Measurements from ENCODE around the gene GPR132.
"Not testable (repeated sequence)": the region's sequence is repeated elsewhere in the genome, so short reads cannot be mapped to it uniquely, and the experiment has no call there.

Gene GPR132

DNA sequence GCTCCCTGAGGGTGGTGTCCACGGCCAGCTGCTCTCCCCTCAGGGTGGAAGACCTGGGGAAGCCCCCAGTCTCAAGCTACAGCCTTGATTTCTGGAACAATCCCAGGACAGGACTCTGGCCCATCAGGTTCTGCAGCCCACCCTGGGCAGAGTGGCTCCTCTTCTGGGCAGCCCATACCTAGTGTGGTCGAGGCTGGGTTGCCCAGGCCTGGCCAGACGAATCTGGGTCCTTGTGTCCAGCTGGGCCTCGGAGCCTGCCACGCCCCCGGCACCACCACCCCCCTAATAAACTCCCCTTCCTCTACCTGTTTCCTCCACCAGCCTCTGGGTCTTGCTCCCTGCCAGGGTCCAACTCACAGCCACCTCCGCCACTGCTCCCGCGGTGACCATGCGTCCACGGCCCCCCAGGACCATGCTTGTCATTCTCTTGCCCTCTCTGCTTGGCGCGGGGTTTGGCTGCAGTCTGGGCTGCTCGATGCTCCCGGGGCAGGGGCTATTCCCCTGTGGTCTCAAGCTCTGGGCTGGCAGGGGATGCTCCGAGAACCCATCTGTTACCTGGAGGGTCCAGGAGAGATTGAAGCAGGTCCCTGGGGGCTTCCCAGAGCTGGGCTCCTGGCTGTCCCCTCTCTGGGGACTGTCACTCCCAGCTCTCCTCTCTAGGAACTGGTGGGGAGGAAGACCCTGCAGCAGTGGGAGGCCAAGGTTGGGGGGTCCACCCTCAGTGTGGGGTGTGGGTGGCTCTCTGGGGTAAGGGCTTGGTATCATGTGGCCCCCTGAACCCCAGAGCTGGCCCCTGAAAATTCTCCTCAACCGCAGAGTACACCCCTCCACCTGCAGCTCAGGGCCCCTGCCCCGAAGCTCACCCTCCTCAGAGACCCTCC is 8.7 kb upstream of the GPR132 start:
- DNase-seq, result no peak

DNA sequence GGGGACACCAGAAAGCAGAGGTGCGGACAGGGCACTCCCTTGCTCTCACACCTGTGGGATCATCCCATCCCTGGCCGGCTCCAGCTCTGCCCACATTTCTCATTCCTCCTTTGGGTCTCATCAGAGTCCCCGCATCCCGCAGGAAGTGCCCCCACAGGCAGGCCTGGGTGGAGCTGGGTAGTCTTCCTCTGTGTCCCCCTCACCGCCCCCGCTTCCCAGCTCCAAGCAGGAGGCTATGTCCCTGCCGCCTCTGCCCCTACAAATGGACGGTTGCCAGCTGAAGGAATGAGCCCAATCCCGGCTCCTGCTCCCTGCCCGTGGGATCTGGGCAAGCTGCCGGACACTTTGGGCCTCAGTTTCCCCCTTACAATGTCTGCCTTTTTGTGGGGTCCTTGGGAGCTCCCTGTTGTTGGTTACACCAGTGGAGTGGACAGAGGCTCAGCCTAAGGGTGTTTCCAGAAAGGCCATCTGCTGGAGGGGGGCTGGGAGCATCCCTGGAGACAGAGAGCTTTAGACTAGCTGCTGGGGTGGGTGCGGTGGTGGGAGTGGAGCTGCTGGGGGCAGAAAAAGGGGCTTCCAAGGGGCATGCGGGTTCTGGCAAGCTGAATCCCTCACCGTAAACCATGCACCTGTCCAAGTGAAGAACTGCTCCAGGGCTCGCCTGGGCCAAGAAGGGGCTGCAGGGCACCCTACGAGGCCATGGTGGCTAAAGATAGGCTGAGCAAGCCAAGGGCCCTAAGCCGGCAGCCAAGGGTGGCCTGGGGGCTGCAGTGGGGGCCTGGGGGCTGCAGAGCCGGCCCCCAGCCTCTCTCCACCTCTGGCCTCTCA is 7.9 kb upstream of the GPR132 start:
- no peak for DNase-seq

DNA sequence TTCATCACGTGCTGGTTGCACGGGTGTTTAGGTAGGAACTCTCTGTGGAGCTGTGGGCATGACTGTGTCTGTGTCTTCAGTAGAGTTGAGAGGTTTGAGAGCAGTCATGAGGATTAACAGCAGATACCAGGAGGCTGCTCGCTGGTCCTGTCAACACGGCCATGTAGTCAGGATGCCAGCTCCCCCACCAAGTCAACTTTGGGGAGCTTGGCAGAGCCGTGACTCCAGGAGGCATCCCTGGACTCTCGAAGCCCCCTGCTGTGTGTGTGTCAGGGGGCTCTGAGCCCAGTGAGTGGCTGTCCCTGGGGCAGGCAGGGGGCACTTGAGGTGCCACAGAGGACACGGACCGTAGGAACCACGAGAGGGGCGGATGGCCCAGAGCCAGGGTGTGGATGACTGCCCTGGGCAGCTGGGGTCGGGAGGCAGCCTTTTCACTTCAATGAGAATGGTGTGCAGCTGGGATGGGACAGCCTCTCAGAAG is 7.2 kb upstream of the GPR132 start:
- no peak for DNase-seq

DNA sequence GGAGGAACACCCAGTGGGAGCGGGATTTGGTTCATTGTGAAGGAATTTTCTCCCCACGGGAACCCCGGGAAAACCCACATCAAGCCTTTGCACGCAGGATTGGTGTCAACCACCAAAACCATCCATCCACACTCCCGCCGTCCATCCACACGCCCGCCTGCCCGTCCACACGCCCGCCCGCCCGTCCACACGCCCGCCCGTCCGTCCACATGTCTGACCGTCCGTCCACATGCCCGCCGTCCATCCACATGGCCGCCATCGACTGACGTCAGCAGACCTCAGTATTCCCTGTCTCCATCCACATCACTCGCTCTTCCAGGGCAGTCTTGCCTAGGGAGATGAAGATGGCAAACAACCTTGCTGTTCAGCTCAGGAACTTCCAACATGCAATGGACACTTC is 6.7 kb upstream of the GPR132 start:
- DNase-seq, result no peak

DNA sequence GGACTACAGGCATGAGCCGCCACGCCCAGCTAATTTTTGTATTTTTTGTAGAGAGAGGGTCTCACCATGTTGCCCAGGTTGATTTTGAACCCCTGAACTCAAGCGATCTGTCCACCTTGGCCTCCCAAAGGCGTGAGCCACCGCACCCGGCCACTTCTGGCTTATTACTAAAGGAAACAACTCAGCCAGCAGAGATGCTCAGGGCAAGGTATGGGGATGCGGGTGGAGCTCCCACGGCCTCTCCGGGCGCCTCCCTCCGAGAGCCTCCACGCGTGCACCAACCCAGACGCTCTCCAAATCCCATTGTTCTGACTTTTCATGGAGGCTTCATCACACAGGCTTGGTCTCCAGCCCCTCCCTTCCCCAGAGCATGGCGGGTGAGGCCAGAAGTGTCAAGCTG is 6.1 kb upstream of the GPR132 start:
- DNase-seq, result no peak

DNA sequence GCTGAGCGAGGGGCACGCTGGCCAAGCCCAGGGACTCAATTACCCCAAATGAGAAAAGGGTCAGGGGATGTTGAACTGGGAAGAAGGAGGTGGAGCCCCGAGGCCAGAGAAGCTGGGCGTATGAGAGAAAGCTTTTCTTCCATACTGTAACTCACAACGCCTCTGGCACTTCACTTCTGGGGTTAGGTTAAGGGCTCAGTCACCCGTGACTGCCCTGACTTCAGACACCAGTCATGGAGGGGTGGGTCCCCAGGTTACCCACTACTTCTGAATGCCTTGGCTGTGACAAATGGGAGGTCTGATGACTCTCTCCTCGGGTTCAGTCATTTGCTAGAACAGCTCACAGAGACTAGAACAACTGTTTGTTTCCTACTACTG is 5.5 kb upstream of the GPR132 start:
- DNase-seq, result no peak

DNA sequence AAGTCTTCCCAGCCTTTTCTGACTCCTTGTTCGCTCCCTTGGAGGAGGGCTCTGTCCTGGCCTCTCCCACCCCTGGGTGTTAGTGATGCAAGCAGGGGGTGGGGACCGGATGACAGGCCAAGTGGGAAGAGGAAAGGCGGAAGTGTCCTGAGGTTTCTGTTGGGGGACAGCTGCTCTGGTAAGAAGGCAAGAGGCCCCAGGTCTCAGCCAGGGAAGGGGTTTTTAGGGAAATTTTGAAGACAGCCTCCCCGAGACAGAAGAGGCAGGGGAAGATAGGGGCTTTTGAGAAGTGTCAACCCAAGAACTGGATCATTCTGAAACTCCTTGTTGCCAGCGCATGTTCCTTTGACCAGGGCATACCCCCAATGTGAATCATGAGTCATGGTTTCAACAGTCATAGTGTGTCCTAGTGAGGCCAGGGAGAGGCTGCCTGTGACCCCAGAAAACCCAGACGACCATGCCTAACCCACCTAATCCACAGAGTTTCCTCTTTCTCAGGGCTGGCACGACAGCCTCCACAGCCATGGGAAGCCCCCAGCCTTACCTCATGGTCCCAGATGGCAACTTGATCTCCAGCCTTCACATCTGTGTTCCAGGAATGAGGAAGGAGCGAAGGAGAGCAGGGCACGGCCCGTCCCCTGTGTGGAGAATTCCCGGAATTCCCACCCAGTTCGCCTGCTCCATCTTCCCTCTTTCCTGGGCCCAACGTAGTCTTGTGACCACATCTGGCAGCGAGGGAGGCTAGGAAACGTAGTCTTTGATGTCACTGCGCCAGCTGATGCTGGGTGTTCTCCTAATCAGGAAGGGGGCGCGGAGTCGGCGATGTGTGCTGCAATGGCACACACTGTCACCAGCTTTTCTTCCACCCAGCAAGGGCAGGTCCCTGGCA is 4.9 kb upstream of the GPR132 start:
- DNase-seq, result no peak

DNA sequence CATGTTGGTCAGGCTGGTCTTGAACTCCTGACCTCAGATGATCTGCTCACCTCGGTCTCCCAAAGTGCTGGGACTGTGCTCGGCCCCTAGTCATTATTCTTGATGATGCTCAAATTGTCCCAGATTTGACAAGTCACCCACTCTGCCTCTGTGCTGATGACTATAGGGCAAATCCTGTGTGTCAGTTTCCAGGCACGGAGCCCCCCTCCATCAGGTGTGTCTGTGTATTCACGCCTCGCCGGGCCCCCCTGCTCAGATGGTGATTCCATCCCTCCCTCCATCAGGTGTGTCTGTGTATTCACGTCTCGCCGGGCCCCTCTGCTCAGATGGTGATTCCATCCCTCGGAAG is 4.3 kb upstream of the GPR132 start:
- DNase-seq, result no peak

DNA sequence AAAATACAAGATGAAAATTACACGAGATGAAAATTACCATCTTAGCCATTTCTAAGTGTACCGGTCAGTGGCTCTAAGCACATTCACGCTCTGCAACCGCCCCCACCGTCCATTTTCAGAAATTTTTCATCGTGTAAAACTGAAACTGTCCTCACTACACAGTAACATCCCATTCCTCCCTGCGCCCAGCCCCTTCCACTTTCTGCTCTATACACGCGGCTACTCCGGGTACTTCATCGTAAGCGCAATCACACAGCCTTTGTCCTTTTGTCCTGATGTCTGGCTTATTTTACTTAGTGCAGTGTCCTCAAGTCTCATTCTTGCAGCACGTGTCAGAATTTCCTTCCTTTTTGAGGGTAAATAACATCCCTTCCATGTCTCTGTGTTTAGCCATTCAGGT is 3.6 kb upstream of the GPR132 start:
- DNase-seq, result no peak

DNA sequence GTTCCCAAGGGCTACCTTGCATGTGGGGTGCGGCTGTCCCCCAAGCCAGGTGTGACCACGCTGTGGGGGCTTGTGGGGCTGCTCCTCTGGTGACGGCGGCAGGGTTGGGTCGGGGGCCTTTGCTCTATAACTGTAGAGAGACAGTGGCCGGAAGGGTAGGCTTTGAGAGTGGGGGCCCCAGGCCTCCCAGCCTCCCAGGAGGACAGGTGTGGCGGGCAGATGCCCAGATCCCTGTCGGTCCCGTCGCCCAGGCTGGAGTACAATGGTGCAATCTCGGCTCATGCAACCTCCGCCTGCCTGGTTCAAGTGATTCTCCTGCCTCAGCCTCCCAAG is 2.7 kb upstream of the GPR132 start:
- no peak for DNase-seq

DNA sequence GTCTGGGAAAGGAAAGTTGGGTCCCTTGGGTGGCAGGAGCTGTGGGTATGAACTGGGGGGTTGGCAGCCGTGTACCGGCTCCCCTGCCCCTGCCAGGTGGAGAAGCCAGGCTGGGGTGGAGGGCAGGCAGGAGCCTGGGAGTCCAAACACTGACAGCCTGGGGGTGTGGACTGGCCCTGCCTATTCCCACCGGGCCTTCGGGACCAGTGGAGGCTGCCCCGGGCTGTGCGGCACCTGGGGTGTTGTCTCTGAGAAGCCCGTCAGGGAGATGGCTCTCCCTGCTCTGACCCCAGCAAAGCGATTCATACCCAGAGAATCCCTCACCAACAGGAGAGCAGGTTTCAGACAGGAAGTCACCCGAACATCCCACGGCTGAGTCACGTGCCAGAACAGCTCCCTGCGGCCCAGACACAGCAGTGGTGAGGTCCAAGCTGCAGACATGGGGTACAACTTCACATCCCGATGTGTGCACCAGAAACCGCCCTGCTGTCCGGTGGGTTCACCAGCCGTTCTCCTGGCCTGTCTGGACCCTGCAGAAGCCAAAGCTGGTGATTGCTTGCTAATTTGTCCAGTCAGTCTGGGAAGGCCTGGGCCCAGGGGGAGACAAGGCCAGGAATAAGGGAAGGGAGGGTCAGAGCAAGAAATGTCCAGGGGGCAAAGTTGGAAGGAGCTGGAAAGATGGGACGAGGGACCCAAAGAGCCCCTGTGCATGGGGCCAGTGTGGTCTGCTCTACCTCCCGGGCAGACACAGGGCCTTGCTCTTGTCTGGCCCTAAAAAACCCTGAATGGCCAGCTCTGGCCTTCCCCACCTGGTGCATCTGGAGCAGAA is 2.1 kb upstream of the GPR132 start:
- DNase-seq, result no peak

DNA sequence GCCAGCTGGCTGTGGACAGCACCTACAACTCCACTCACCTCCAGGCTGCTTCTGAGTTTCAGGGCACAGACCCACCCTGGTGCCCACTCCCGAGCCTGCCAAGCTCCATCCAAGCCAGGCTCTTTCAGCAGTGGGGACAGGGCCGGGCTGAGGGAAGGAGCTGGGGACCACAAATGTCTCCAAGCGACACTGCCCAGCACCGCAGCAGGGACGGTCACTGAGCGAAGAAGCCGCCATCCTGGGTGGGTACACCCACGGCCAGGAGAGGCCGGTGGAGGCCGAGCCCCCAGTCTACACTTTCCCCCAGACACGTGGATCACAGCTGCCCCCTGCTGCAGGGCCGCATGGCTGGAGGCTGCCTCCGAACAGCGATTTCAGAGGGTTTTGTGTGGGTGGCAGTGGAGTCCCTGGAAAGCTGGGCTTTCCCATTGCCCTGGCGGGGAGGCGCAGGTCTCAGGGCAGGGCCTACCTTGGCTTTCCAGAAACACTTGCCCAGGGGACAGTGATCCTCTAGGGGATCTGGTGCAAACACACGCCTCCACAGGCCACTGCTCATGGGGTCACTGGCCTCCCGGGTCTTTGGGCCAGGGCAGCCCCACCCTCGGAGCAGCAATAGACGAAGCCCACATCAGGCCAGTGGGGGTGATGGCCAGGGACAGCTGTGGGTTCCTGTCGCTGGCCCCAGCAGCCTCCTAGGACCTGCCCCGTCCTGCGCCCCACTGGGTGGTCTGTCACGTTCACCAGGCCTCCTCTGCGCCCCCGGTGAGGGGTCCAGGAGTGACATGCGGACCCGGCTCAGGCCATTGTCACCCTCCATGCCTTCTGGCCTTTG is 1.2 kb upstream of the GPR132 start:
- DNase-seq, result no peak

DNA sequence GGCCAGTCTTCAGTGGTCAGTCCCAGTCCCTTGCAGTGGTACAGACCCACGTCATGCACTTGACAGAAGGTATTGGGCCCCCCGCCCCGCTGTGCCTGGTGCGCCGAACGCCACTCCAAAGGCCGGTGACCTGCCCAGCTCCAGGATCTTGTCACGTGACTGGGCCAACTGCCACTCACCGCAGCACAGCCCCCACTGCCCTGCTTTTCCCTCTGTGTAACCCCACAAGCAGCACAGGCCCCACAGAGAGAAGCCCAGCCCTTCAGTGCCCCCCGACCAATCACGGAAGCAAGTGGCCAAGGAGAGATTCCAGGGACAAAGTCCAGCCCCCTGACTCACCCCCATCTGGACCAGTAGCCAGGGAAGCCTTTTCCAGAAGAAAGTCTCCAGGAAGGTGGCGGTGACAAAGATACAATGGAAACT is 498 bp downstream of the GPR132 start:
- DNase-seq, result no peak

DNA sequence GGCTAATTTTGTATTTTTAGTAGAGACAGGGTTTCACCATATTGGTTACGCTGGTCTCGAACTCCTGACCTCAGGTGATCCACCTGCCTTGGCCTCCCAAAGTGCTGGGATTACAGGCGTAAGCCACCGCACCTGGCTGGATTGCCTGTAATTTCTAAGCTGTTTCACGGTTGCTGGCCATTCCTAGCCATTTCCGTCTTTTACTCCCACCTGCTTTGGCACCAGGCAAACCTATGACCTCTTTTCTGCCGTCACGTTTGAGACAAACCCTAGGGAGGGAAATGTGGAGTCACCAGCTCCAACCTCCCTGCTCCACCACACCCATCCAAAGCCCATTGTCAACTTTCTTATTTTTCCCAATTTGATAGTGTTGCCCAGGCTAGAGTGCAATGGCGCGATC is 1.2 kb downstream of the GPR132 start:
- DNase-seq, result no peak

DNA sequence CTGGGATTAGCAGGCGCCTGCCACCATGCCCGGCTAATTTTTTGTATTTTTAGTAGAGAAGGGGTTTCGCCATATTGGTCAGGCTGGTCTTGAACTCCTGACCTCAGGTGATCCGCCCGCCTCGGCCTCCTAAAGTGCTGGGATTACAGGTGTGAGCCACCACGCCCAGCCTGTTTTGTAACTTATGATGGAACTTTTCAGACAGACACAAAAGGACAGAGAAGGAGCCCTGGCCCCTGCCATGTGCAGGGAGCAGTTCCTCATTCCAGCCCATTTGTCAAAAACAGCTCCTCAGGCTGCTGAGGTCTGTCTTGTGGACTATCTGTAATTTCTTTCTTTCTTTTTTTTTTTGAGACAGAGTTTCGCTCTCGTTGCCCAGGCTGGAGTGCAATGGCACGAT is 1.7 kb downstream of the GPR132 start:
- DNase-seq, result not testable (repeated sequence)

DNA sequence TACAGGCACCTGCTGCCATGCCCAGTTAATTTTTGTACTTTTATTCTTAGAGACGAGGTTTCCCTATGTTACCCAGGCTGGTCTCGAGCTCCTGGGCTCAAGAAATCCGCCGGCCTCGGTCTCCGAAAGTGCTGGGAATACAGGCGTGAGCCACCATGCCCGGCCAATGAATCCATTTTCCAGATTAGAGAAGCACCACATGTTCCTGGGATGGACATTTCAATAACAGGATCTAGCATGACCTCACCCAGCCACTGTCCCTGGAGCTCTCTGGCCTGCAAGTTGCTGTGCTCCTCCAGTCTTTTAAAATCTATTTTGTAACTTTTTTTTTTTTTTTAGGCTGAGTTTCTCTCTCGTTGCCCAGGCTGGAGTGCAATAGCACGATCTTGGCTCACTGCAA is 2.2 kb downstream of the GPR132 start:
- DNase-seq, result no peak

DNA sequence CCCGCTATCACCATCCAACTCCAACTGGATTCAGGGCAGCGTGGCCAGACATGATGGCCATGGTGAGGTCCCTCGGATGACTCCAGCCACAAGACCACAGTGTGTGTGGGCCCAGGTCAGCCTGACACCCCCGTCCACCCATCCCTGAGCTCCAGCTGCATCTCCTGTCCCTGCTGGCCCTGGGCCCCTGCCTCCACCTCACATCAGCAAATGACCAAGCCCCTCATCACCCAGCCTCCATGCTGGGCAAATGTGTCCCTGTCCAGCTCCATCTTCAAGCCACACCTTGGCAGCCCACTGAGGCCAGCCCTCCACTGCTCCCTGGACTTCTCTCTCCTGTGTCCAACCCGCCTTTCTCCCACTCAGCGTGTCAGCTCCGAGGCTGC is 3.2 kb downstream of the GPR132 start:
- DNase-seq, result no peak

DNA sequence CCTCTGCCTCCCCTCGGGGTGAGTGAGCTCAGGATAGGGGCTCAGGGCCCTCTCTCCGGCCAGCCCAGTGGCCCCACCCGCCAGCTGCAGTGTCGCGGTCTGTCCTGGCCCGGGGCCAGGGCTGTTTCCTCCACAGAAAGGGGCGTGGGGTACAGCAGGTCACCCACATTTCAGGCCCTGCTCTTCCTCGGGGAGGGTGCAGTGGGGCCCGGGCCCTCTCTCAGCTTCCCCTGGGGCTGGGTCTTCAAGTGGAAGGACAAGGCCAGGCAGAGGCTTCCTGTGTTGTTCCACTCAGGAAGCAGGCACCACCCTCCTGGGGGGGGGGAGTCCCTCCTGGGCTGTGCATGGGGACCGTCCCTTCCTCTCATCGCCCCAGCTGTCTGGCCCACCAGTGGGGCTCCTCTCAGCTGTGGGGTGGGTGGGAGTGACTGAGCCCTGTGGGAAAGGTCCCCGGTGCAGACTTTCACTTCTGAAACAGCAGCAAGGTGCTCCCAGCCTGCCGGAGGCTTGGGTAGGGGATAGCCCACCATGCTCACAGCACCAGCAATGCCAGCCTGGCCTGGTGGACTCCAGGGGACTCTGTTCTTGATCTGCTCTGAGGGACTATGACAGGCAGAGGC is 3.7 kb downstream of the GPR132 start:
- no peak for DNase-seq

DNA sequence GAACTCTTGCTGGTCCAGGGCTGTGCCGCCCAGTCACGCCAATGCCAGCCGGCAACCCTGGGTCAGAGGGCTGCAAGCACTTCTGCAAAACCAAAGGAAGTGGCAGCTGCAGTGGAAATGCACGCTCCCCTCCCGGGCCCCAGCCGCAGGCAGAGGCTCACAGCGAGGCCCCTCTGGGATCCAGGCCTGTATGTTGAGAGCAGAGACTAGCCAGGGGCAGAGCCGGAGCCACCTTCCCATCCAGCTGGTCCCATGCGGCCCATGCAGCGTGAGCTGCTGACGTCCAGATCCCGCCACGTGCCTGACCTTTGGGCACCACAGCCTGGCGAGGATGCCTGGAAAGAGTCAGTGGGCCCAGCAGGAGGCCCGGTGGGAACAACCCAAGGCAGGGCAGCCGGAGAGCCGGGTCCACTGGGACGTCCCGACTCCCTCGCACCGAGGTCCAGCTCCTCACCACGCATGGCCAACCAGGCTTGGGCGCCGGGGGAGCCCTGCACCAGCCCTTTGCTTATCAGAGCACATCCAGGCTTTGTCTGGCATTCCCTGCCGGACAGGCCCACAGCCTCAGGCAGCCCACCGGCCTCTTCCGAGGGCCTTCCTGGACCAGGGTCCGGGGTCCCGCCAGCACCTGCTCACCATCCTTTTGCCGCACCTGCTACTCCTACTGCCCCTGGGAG is 4.3 kb downstream of the GPR132 start:
- no peak for DNase-seq

DNA sequence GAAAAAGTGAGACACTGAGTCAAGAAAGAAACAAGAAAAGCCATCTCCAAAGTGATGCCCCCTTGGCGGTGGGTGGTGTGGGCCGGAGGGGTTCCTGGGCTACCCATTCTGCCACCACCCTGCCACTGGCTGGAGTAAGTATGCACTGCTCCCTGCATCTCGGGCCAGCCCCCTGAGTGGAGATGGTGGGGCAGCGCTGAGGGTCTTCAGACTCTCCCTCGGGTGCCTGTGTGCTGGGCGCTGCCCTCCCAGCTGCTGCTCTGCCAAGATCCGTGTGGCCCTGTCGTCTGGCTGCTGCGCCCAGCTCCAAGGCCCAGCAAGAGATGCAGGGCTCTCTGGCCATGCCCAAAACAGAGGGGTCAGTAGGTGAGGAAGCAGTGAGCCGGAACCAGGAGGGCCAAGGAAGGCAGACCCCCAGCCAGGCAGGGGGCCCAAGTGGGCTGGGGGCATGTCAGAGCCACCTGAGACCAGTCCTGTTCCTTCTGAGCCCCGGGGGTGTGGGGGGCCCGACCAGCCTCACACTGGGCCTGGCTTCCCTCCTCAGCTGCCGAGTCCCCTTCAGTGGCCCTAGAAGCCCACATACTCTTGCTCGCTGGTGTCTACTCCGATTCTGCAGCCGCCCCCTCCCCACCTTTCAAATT is 5.2 kb downstream of the GPR132 start:
- DNase-seq, result no peak
